B cell (primary cell): ENCODE data around the gene TUBG1. TPM values are rescaled to one million over a fixed set of nuclear protein-coding genes. Genes with fewer than 3 reads are reported as not detected.

Source experiments
- ATAC-seq: fragments of 200-7000 bp; cut with Tn5 transposase; one replicate; pipeline ENCODE4 v1.10.0; 2021; ENCODE audit warnings: low read depth, mild to moderate bottlenecking, moderate number of reproducible peaks, moderate library complexity
- CTCF ChIA-PET: fragments of 350-600 bp; sonication (Branson Sonifier 250); formaldehyde crosslinking; loops from one replicate; lab custom pipeline; 2021; ENCODE audit warnings: antibody characterized with exemption, inconsistent platforms; lab: Charles Lee
- POLR2A ChIA-PET: fragments of 350-600 bp; sonication (Branson Sonifier 250); formaldehyde crosslinking; loops from one replicate; lab custom pipeline; 2021; ENCODE audit warnings: antibody characterized with exemption; lab: Charles Lee
- DNase-seq: peaks from one replicate; pipeline ENCODE4 v3.0.0; 2013
- H2AFZ ChIP-seq: 2 replicates; pipeline ENCODE4 v1.6.1; 2012; ENCODE audit warnings: mild to moderate bottlenecking, low read depth, low read length; ENCODE audit not compliant: insufficient read depth, poor library complexity, severe bottlenecking
- H3K27ac ChIP-seq, 2 donors: 1 replicate in 1 of 2; 2 replicates in 1 of 2; pipeline ENCODE4 v1.5.1; 2012 to 2013; ENCODE audit warnings: low read length in 2 of 2, mild to moderate bottlenecking in 2 of 2, moderate library complexity in 1 of 2
- H3K27me3 ChIP-seq, 4 experiments: fragments of 200-600 bp in 1 of 4; sonication (generic) in 1 of 4; replicated peaks in 1 of 4; 1 replicate in 2 of 4; 2 replicates in 2 of 4; pipeline versions ENCODE4 v1.6.1 to v1.7.0; 2013 to 2016; ENCODE audit warnings: low read length in 3 of 4, mild to moderate bottlenecking in 2 of 4, mixed read lengths in 1 of 4, moderate library complexity in 1 of 4; ENCODE audit not compliant: insufficient read depth in 4 of 4, control insufficient read depth in 3 of 4; ENCODE audit errors: control extremely low read depth in 1 of 4
- H3K36me3 ChIP-seq, 2 experiments: replicated peaks in 1 of 2; 1 replicate in 1 of 2; 2 replicates in 1 of 2; pipeline versions ENCODE4 v1.6.1 to v1.7.1; 2013; ENCODE audit warnings: low read length in 1 of 2; ENCODE audit not compliant: insufficient read depth in 2 of 2, control insufficient read depth in 1 of 2; ENCODE audit errors: control extremely low read depth in 1 of 2, extremely low read depth in 1 of 2
- H3K4me1 ChIP-seq, 2 donors: fragments of 200-600 bp in 1 of 2; sonication (generic) in 1 of 2; 1 replicate in 1 of 2; 2 replicates in 1 of 2; pipeline versions ENCODE4 v1.5.1 to v1.6.1; 2013 to 2017; ENCODE audit warnings: low read length in 2 of 2; ENCODE audit not compliant: control insufficient read depth in 2 of 2, insufficient read depth in 2 of 2
- H3K4me2 ChIP-seq: replicated peaks from 2 replicates; pipeline ENCODE3; 2012; ENCODE audit warnings: mild to moderate bottlenecking, low read depth, low read length; ENCODE audit not compliant: poor library complexity, severe bottlenecking
- H3K4me3 ChIP-seq, 5 experiments: fragments of 200-600 bp in 1 of 5; sonication (generic) in 1 of 5; 1 replicate in 3 of 5; 2 replicates in 2 of 5; pipeline versions ENCODE4 v1.5.1 to v1.7.0; 2011 to 2016; ENCODE audit warnings: low read length in 4 of 5, mild to moderate bottlenecking in 4 of 5, low read depth in 2 of 5, control low read depth in 1 of 5, moderate library complexity in 1 of 5; ENCODE audit not compliant: insufficient read depth in 1 of 5; ENCODE audit errors: control extremely low read depth in 1 of 5, extremely low read depth in 1 of 5
- H3K79me2 ChIP-seq: fragments of 200-600 bp; sonication (generic); one replicate; pipeline ENCODE4 v1.6.0; 2016; ENCODE audit warnings: low read length; ENCODE audit not compliant: control insufficient read depth, insufficient read depth
- H3K9ac ChIP-seq: fragments of 200-600 bp; sonication (generic); 2 replicates; pipeline ENCODE4 v1.6.1; 2017; ENCODE audit warnings: mild to moderate bottlenecking, low read length, moderate library complexity
- H3K9me3 ChIP-seq, 3 donors: one replicate each; pipeline versions ENCODE4 v1.6.1 to v1.7.1; 2013; ENCODE audit warnings: low read length in 2 of 3; ENCODE audit not compliant: control insufficient read depth in 2 of 3, insufficient read depth in 1 of 3; ENCODE audit errors: control extremely low read depth in 1 of 3
- H4K20me1 ChIP-seq: 2 replicates; pipeline ENCODE4 v1.6.0; 2012; ENCODE audit warnings: mild to moderate bottlenecking, low read length; ENCODE audit not compliant: insufficient read depth, control insufficient read depth, poor library complexity, severe bottlenecking
- H3K27ac Mint-ChIP-seq: one replicate; pipeline ENCODE4 v1.8.0; 2021; ENCODE audit warnings: mixed read lengths
- H3K27me3 Mint-ChIP-seq: one replicate; pipeline ENCODE4 v1.8.0; 2021; ENCODE audit warnings: mixed read lengths
- H3K4me1 Mint-ChIP-seq: one replicate; pipeline ENCODE4 v1.8.0; 2021; ENCODE audit warnings: mixed read lengths
- H3K4me3 Mint-ChIP-seq: one replicate; pipeline ENCODE4 v1.8.0; 2021; ENCODE audit warnings: mixed read lengths
- H3K9me3 Mint-ChIP-seq: one replicate; pipeline ENCODE4 v1.8.0; 2022; ENCODE audit warnings: mixed read lengths; ENCODE audit not compliant: insufficient read depth
- EZH2 ChIP-seq: IDR thresholded peaks from 2 replicates; pipeline ENCODE4 v1.6.1; 2012; ENCODE audit warnings: borderline replicate concordance, low read depth, mild to moderate bottlenecking, moderate library complexity, low read length; ENCODE audit not compliant: insufficient read depth, poor library complexity, severe bottlenecking
- WGBS: methylation state at CpG from one replicate; pipeline ENCODE4 v1.1.5; 2013; ENCODE audit warnings: missing lambda C conversion rate; ENCODE audit not compliant: insufficient coverage; 5-methylcytosine and 5-hydroxymethylcytosine counted together
- intact Hi-C: fragments of 100-400 bp; cut with micrococcal nuclease; formaldehyde crosslinking; loops from one replicate; pipeline ENCODE4 v1.10.0; 2022
- polyA plus RNA-seq: library from polyadenylated mRNA; depleted of rRNA; stranded (reverse); fragments of >200 nt; gene quantifications from 2 replicates; pipeline ENCODE4 v1.2.3, GENCODE V29; 2012
- total RNA-seq, 2 donors: library from RNA; stranded (reverse); fragments of 120-200 nt in 1 of 2; gene quantifications; 1 replicate in 1 of 2; 2 replicates in 1 of 2; pipeline versions ENCODE4 v1.2.3 to v1.2.4, GENCODE V29; 2013 to 2022
- TF ChIP-seq, protein P1 (sequence below): fragments of 200-600 bp; IDR thresholded peaks from one replicate; pipeline ENCODE4 v1.8.0; 2022; ENCODE audit warnings: antibody characterized with exemption, mild to moderate bottlenecking

The TUBG1 gene
- total and polyA plus RNA-seq, 2 donors (not counting 1 experiment from before 2014, with no cell fraction given): 17.2 to 19.5 TPM

DNA sequence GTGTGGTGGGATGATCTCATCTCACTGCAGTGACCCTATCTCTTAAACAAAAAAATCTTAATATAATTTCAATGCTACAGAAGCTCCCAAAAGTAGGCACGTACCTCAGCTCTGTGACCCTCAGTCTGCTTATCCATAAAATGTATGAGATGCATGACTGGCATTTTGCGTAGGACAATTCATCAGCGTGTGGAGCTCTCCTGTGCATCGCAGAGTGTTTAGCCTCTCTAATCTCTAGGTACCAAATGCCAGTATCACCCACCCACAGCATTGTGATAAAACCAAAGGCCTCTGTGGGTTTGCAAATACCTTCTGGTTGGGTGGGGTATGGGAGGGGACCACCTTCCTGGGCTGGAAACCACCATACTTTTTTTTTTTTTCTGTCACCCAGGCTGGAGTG lies 30.6 kb downstream of the TUBG1 start:
- 100% methylated on average over 1 of the region's 4 CpGs for WGBS
- no peak overlapping the region for H3K9ac ChIP-seq
- CTCF ChIA-PET: no interaction called here

DNA sequence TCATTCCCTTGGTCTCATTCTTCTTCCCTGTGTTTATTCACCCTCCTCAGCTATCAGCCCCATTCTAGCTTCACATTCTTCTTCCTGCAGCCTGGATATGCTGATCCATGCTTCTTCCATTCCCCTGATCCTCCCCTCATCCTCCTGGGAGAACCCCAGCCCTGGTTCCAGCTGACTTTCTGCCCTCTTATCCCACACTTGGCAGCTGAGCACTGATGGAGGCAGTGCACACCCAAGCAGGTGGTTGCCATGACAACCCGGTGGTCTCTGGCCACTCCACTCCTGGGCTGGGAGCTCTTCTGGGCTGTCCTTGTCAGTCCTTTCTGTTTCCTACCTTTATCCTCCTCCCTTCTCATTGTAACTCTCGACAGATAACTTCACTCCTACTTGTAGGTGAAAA lies 32.9 kb downstream of the TUBG1 start:
- Mint-ChIP-seq H3K27me3 (peaks cover 13% of the 10 kb centered on the region), H3K4me3 (no peak overlapping the region), H3K27ac (no peak overlapping the region), H3K4me1 (no peaks in the 10 kb centered on the region), H3K9me3 (no peaks in the 10 kb centered on the region)
- H3K4me2 ChIP-seq: no peak overlapping the region
- H4K20me1 ChIP-seq: no peaks in the 10 kb centered on the region
- H2AFZ ChIP-seq: no peak overlapping the region
- peaks cover 0 to 24% (median 6%) of the 10 kb centered on the region in 4 experiments for H3K27me3 ChIP-seq
- no peaks in the 10 kb centered on the region for H3K9me3 ChIP-seq
- no peaks in the 10 kb centered on the region for H3K79me2 ChIP-seq
- no peak for DNase-seq
- CTCF ChIA-PET: no interaction called here
- intact Hi-C loops: no loop called here
- no peak overlapping the region for H3K9ac ChIP-seq
- no peak for TF ChIP-seq EZH2
- TF ChIP-seq, protein P1, sequence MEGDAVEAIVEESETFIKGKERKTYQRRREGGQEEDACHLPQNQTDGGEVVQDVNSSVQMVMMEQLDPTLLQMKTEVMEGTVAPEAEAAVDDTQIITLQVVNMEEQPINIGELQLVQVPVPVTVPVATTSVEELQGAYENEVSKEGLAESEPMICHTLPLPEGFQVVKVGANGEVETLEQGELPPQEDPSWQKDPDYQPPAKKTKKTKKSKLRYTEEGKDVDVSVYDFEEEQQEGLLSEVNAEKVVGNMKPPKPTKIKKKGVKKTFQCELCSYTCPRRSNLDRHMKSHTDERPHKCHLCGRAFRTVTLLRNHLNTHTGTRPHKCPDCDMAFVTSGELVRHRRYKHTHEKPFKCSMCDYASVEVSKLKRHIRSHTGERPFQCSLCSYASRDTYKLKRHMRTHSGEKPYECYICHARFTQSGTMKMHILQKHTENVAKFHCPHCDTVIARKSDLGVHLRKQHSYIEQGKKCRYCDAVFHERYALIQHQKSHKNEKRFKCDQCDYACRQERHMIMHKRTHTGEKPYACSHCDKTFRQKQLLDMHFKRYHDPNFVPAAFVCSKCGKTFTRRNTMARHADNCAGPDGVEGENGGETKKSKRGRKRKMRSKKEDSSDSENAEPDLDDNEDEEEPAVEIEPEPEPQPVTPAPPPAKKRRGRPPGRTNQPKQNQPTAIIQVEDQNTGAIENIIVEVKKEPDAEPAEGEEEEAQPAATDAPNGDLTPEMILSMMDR: no peak
- no peak overlapping the region for H3K4me3 ChIP-seq
- ATAC-seq: no peak
- H3K36me3 ChIP-seq: no peaks in the 10 kb centered on the region
- H3K4me1 ChIP-seq: no peaks in the 10 kb centered on the region
- 67% methylated on average over 1 of the region's 2 CpGs for WGBS
- POLR2A ChIA-PET: no interaction called here
- no peak overlapping the region for H3K27ac ChIP-seq

More for the DNA sequence above, 30.6 kb downstream of the TUBG1 start:
- Histone ChIP-seq H3K27ac (no peak overlapping the region), H3K36me3 (no peaks in the 10 kb centered on the region), H3K4me2 (no peak overlapping the region), H3K27me3 (peaks cover 0 to 13% (median 0%) of the 10 kb centered on the region in 4 experiments), H2AFZ (no peak overlapping the region), H3K79me2 (no peaks in the 10 kb centered on the region), H4K20me1 (no peaks in the 10 kb centered on the region), H3K4me1 (no peaks in the 10 kb centered on the region), H3K4me3 (no peak overlapping the region), H3K9me3 (no peaks in the 10 kb centered on the region)
- DNase-seq: no peak
- H3K27ac Mint-ChIP-seq: no peak overlapping the region
- intact Hi-C loops: no loop called here
- no peak overlapping the region for H3K4me3 Mint-ChIP-seq
- POLR2A ChIA-PET: no interaction called here
- no peak for ATAC-seq
- no peaks in the 10 kb centered on the region for H3K4me1 Mint-ChIP-seq
- H3K9me3 Mint-ChIP-seq: no peaks in the 10 kb centered on the region
- H3K27me3 Mint-ChIP-seq: peaks cover 8% of the 10 kb centered on the region
- TF ChIP-seq, protein P1: no peak
- TF ChIP-seq EZH2: no peak
